A172 (cell line): ENCODE data around the gene PAPOLA. TPM values are rescaled to one million over a fixed set of nuclear protein-coding genes. Genes with fewer than 3 reads are reported as not detected.
"Not testable (repeated sequence)": the region's sequence is repeated elsewhere in the genome, so short reads cannot be mapped to it uniquely, and the experiment has no call there.

Source experiments
- DNase-seq: peaks from one replicate; pipeline ENCODE4 v3.0.0-alpha.2; 2015; ENCODE audit warnings: low spot score
- total RNA-seq: library from RNA; depleted of rRNA; stranded (reverse); fragments of >200 nt; shearing (Covaris generic); gene quantifications from 2 replicates; pipeline ENCODE4 v1.2.3, GENCODE V29; 2014; rRNA removed

The PAPOLA gene
- 57.9 and 64.6 TPM in 2 replicates for total RNA-seq

- peak; percentile 77 for DNase-seq
Observed at GRCh38 chr14:96501740-96502620, at the start of gene PAPOLA. PAPOLA (plus strand) TSS chr14:96502382; CDS start chr14:96502593, 211 bp downstream.

- DNase-seq: no peak
Observed at GRCh38 chr14:96452684-96453083, 49.5 kb upstream of the PAPOLA start.

- no peak for DNase-seq
Observed at GRCh38 chr14:96455588-96455987, 46.6 kb upstream of the PAPOLA start.

- no peak for DNase-seq
Observed at GRCh38 chr14:96459851-96460250, 42.3 kb upstream of the PAPOLA start.

- DNase-seq: no peak
Observed at GRCh38 chr14:96461950-96462798, 40.0 kb upstream of the PAPOLA start.

GRCh38 chr14:96464136-96464535 lies 38.0 kb upstream of the PAPOLA start:
- DNase-seq: no peak

- DNase-seq: no peak
Observed at GRCh38 chr14:96466918-96467317, 35.3 kb upstream of the PAPOLA start.

- DNase-seq: no peak
Observed at GRCh38 chr14:96470331-96470730, 31.9 kb upstream of the PAPOLA start.

GRCh38 chr14:96470967-96471366 lies 31.2 kb upstream of the PAPOLA start:
- DNase-seq: not testable (repeated sequence)

- DNase-seq: no peak
Observed at GRCh38 chr14:96478119-96478518, 24.1 kb upstream of the PAPOLA start.

- no peak for DNase-seq
Observed at GRCh38 chr14:96479435-96480146, 22.6 kb upstream of the PAPOLA start.

- DNase-seq: no peak
Observed at GRCh38 chr14:96481731-96482314, 20.4 kb upstream of the PAPOLA start.

GRCh38 chr14:96482986-96483385 lies 19.2 kb upstream of the PAPOLA start:
- no peak for DNase-seq

GRCh38 chr14:96484399-96484798 lies 17.8 kb upstream of the PAPOLA start:
- DNase-seq: peak; percentile 19

- no peak for DNase-seq
Observed at GRCh38 chr14:96486705-96487104, 15.5 kb upstream of the PAPOLA start.

- DNase-seq: no peak
Observed at GRCh38 chr14:96489327-96489726, 12.9 kb upstream of the PAPOLA start.

GRCh38 chr14:96493178-96493577 lies 9.0 kb upstream of the PAPOLA start:
- DNase-seq: no peak

GRCh38 chr14:96494331-96494730 lies 7.9 kb upstream of the PAPOLA start:
- no peak for DNase-seq

- DNase-seq: no peak
Observed at GRCh38 chr14:96497087-96497486, 5.1 kb upstream of the PAPOLA start.

- DNase-seq: no peak
Observed at GRCh38 chr14:96497586-96497985, 4.6 kb upstream of the PAPOLA start.

- DNase-seq: no peak
Observed at GRCh38 chr14:96501217-96501739, 904 bp upstream of the PAPOLA start.
